GM19452 (cell line): ENCODE measurements around the gene TMF1.
A peak's percentile ranks its signal among the peaks of the same experiment; 100 is the strongest.

Source experiments
- ATAC-seq: cut with Tn5 transposase; IDR thresholded peaks from one replicate; pipeline ENCODE4 v1.9.1; 2021; ENCODE audit not compliant: unreplicated experiment

TMF1 gene

DNA sequence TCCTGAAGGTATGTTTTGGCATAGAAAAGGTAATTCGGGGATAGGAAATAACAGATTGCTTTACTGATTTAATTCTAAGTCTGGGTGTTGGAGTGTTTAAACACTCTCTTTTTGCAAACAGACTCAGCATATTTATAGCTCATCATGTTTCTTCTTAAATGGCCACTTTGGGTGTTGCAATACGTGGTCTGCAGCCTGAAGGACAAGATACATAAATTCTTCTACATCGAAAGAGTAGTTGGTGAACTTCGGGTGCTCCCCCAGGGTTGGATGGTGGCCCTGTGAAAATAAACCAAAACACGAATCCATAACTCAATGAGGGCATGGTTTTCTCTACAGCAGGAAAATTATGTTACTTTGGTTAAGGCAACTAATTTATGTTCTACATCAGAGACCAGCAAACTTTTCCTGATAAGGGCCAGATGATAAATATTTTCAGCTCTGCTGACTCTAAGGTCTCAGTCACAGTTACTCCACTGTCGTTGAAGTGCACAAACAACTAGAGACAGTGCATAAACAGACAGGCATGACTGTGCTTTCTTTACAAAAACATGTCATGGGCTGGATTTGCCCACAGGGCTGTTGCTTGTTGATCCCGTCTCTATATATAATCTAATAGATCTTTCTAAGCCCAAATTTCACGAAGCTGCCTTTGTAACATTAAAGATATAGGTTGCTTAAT, 74.5 kb downstream of the TMF1 start:
- no peak for ATAC-seq

DNA sequence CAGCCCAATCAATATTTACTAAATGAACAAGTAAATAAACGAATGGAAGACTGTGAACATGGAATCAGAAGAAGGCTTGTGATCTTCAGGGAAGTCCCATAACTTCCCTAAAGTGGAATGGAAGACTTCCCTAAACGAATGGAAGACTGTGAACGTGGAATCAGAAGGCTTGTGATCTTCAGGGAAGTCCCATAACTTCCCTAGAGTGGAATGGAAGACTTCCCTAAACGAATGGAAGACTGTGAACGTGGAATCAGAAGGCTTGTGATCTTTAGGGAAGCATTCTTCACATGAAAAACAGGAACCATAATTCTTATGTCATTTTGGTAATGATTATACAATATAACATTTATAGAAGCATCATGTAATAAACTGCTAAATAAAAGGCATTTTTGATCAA, 77.4 kb downstream of the TMF1 start:
- ATAC-seq = no peak

DNA sequence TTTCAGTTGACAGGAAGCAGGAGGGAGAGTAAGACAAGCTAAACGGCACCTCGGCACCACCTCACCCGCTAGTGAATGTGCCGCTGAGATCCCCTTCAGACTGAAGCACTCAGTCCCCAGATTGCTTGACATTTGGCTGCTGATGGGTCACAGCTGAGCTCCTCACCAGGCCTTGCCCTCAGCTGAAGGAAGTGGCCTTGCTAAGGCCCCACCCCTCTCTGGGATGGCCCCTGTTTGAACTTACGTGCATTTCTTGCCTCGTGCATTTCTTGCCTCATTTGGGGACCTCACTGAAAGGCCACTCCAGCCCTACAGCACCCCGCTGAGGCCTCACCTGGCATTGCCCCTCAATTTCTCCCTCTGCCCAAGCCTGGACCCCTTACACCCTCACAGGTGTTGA, 78.5 kb downstream of the TMF1 start:
- no peak for ATAC-seq

DNA sequence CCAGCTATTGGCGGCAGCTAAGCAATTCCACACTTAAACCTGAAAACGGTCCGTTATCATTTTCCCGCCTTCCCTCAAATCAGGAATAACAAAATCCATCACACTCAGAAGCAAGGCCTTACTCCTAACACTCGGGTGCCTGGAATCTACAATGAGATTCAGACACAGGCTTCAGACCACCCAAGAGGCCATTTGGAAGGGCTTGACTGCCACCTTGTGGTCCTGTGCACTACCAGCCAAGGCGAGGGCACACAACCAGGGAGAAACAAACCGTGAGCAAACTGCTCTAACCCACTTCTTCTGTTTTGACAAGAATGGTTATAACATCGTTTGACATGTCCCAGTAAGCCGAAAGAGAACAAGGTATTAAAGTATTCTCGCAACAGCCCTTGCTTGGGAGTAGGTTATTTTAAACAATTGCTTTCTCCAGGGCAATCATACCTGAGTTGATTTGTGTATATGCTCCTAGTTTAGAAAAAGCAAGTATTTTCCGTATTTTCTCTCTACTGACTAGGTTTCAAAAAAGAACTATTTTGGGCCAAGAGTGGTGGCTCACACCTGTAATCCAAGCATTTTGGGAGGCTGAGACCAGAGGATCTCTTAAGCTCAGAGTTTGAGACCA, 79.7 kb downstream of the TMF1 start:
- ATAC-seq = peak; percentile 75
